HG03571 (cell line): ENCODE data around the gene PTPA.

Experiments
- ATAC-seq: cut with Tn5 transposase; IDR thresholded peaks from one replicate; pipeline ENCODE4 v1.9.1; 2021; ENCODE audit not compliant: unreplicated experiment

PTPA gene

GRCh38 chr9:129110740-129111527, at the start of gene PTPA, which contains the start of gene CRAT:
PTPA (plus strand) TSS chr9:129111415; CDS start chr9:129111601, 186 bp downstream.
CRAT (minus strand) TSS chr9:129110793; CDS start chr9:129110509, 284 bp downstream.
- peak; percentile 71 for ATAC-seq

GRCh38 chr9:129063061-129063460, 48.2 kb upstream of the PTPA start:
- ATAC-seq, result no peak

- ATAC-seq, result no peak
Measured at GRCh38 chr9:129064499-129064908, 46.7 kb upstream of the PTPA start.

- no peak for ATAC-seq
Measured at GRCh38 chr9:129068110-129068509, 43.1 kb upstream of the PTPA start.

GRCh38 chr9:129068990-129069861, 42.0 kb upstream of the PTPA start:
- ATAC-seq, result peak; percentile 70

GRCh38 chr9:129069862-129070641, 41.2 kb upstream of the PTPA start:
- ATAC-seq, result no peak

GRCh38 chr9:129070696-129071525, 40.3 kb upstream of the PTPA start:
- ATAC-seq, result no peak

GRCh38 chr9:129071526-129072126, 39.6 kb upstream of the PTPA start:
- ATAC-seq, result no peak

- ATAC-seq, result no peak
Measured at GRCh38 chr9:129072171-129072570, 39.0 kb upstream of the PTPA start.

- ATAC-seq, result no peak
Measured at GRCh38 chr9:129073404-129073803, 37.8 kb upstream of the PTPA start.

GRCh38 chr9:129074106-129074505, 37.1 kb upstream of the PTPA start:
- ATAC-seq, result no peak

GRCh38 chr9:129075996-129076639, 35.1 kb upstream of the PTPA start:
- no peak for ATAC-seq

- ATAC-seq, result no peak
Measured at GRCh38 chr9:129076640-129077037, 34.6 kb upstream of the PTPA start.

GRCh38 chr9:129077236-129077635, 34.0 kb upstream of the PTPA start:
- ATAC-seq, result no peak

GRCh38 chr9:129078691-129079503, 32.3 kb upstream of the PTPA start:
- ATAC-seq, result no peak

- no peak for ATAC-seq
Measured at GRCh38 chr9:129079829-129080228, 31.4 kb upstream of the PTPA start.

GRCh38 chr9:129080298-129080600, 31.0 kb upstream of the PTPA start:
- no peak for ATAC-seq

GRCh38 chr9:129080601-129081387, 30.4 kb upstream of the PTPA start, which contains the start of gene DOLPP1:
DOLPP1 (plus strand) TSS chr9:129081111; CDS start chr9:129081132, 21 bp downstream.
- ATAC-seq, result peak; percentile 87
